Liver (tissue), 3 donors: ENCODE data around the gene RASL10B.

Source experiments
- CTCF ChIP-seq: fragments of 150-350 bp; IDR thresholded peaks from 2 replicates; pipeline ENCODE4 v1.5.1; 2017; ENCODE audit warnings: improper control_type of control experiment, low read depth, low read length; ENCODE audit not compliant: missing input control
- GABPA ChIP-seq, 2 donors: IDR thresholded peaks in 1 of 2; conservative IDR thresholded peaks in 1 of 2; 2 replicates each; pipeline ENCODE4 v1.6.1; 2016; ENCODE audit warnings: antibody characterized with exemption in 2 of 2, mild to moderate bottlenecking in 1 of 2, moderate library complexity in 1 of 2
- HNF4A ChIP-seq, 2 donors: conservative IDR thresholded peaks; 2 replicates each; pipeline ENCODE4 v1.6.1; 2016; ENCODE audit warnings: antibody characterized with exemption in 2 of 2, mild to moderate bottlenecking in 2 of 2
- JUND ChIP-seq, 2 donors: IDR thresholded peaks; 2 replicates each; pipeline ENCODE4 v1.6.1; 2016; ENCODE audit warnings: antibody characterized with exemption in 2 of 2
- MAX ChIP-seq: IDR thresholded peaks from 2 replicates; pipeline ENCODE4 v1.6.1; 2016; ENCODE audit warnings: antibody characterized with exemption
- RAD21 ChIP-seq, 2 donors: IDR thresholded peaks; 2 replicates each; pipeline ENCODE4 v1.6.1; 2016; ENCODE audit warnings: antibody characterized with exemption in 2 of 2, mild to moderate bottlenecking in 2 of 2
- TAF1 ChIP-seq: conservative IDR thresholded peaks from 2 replicates; pipeline ENCODE4 v1.6.1; 2016; ENCODE audit warnings: antibody characterized with exemption, mild to moderate bottlenecking
- YY1 ChIP-seq: IDR thresholded peaks from 2 replicates; pipeline ENCODE4 v1.6.1; 2016; ENCODE audit warnings: antibody characterized with exemption, mild to moderate bottlenecking
- ZBTB33 ChIP-seq: IDR thresholded peaks from 2 replicates; pipeline ENCODE4 v1.6.1; 2016; ENCODE audit warnings: antibody characterized with exemption
- TF ChIP-seq, protein P1 (sequence below): IDR thresholded peaks from 2 replicates; pipeline ENCODE4 v1.6.1; 2016; ENCODE audit warnings: antibody characterized with exemption, mild to moderate bottlenecking
- donor health status: healthy.
- donor health status: healthy.

GRCh38 chr17:35740216-35740615 lies 8.8 kb downstream of the RASL10B start:
- TF ChIP-seq, protein P1, sequence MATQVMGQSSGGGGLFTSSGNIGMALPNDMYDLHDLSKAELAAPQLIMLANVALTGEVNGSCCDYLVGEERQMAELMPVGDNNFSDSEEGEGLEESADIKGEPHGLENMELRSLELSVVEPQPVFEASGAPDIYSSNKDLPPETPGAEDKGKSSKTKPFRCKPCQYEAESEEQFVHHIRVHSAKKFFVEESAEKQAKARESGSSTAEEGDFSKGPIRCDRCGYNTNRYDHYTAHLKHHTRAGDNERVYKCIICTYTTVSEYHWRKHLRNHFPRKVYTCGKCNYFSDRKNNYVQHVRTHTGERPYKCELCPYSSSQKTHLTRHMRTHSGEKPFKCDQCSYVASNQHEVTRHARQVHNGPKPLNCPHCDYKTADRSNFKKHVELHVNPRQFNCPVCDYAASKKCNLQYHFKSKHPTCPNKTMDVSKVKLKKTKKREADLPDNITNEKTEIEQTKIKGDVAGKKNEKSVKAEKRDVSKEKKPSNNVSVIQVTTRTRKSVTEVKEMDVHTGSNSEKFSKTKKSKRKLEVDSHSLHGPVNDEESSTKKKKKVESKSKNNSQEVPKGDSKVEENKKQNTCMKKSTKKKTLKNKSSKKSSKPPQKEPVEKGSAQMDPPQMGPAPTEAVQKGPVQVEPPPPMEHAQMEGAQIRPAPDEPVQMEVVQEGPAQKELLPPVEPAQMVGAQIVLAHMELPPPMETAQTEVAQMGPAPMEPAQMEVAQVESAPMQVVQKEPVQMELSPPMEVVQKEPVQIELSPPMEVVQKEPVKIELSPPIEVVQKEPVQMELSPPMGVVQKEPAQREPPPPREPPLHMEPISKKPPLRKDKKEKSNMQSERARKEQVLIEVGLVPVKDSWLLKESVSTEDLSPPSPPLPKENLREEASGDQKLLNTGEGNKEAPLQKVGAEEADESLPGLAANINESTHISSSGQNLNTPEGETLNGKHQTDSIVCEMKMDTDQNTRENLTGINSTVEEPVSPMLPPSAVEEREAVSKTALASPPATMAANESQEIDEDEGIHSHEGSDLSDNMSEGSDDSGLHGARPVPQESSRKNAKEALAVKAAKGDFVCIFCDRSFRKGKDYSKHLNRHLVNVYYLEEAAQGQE = no peak
- TF ChIP-seq RAD21 (IDR thresholded peaks at IDR 0.05) = no peak
- TF ChIP-seq CTCF = no peak
- no peak for TF ChIP-seq GABPA (IDR thresholded peaks at IDR 0.05 in 1 of 2, conservative IDR thresholded peaks at IDR 0.05 in 1 of 2)
- TF ChIP-seq ZBTB33 = no peak
- TF ChIP-seq HNF4A (conservative IDR thresholded peaks at IDR 0.05) = no peak
- no peak for TF ChIP-seq JUND (IDR thresholded peaks at IDR 0.05)
- no peak for TF ChIP-seq MAX
- TF ChIP-seq TAF1 = no peak
- no peak for TF ChIP-seq YY1
